Esophagus squamous epithelium (tissue), 4 donors: Measurements from ENCODE around the gene CALB2.

Source experiments
- CTCF ChIP-seq, 6 experiments: fragments of 450-650 bp in 4 of 6; fragments of 200-600 bp in 2 of 6; sonication (generic) in 2 of 6; IDR thresholded peaks; one replicate each; pipeline ENCODE4 v1.5.1; 2016 to 2019; ENCODE audit warnings: antibody characterized with exemption in 6 of 6, mild to moderate bottlenecking in 4 of 6, moderate library complexity in 4 of 6
- POLR2A ChIP-seq, 4 donors: fragments of 450-650 bp; IDR thresholded peaks; one replicate each; pipeline ENCODE4 v1.6.1; 2017; ENCODE audit warnings: antibody characterized with exemption in 4 of 4, mild to moderate bottlenecking in 4 of 4, moderate library complexity in 3 of 4

GRCh38 chr16:71429581-71429980 is 71.1 kb downstream of the CALB2 start:
- TF ChIP-seq CTCF (IDR thresholded peaks at IDR 0.05) (no peak), POLR2A (IDR thresholded peaks at IDR 0.05) (no peak)
